Lung (tissue), 12 donors: Measurements from ENCODE around the gene JAG2. TPM values are rescaled to one million over a fixed set of nuclear protein-coding genes. Genes with fewer than 3 reads are reported as not detected.

Experiments used
- ATAC-seq: fragments of 200-7000 bp; cut with Tn5 transposase; one replicate; pipeline ENCODE4 v1.9.1; 2020; ENCODE audit warnings: moderate number of reproducible peaks; ENCODE audit not compliant: insufficient read depth, low FRiP score
- DNase-seq, 3 donors: peaks; one replicate each; pipeline ENCODE4 v3.0.0-alpha.2; 2013 to 2017
- H3K27ac ChIP-seq, 2 donors: one replicate each; pipeline ENCODE4 v1.5.1; 2013; ENCODE audit warnings: mild to moderate bottlenecking in 2 of 2, moderate library complexity in 2 of 2, control low read depth in 1 of 2, inconsistent platforms in 1 of 2, low read depth in 1 of 2, low read length in 1 of 2
- H3K27me3 ChIP-seq, 3 donors: one replicate each; pipeline ENCODE4 v1.5.1; 2013; ENCODE audit warnings: low read length in 2 of 3; ENCODE audit not compliant: control insufficient read depth in 3 of 3, insufficient read depth in 3 of 3
- H3K36me3 ChIP-seq, 4 donors: one replicate each; pipeline ENCODE4 v1.5.1; 2013; ENCODE audit warnings: low read length in 4 of 4, mild to moderate bottlenecking in 1 of 4, moderate library complexity in 1 of 4; ENCODE audit not compliant: control insufficient read depth in 4 of 4, insufficient read depth in 4 of 4
- H3K4me1 ChIP-seq, 5 donors: one replicate each; pipeline ENCODE4 v1.5.1; 2013; ENCODE audit warnings: low read length in 5 of 5, mild to moderate bottlenecking in 2 of 5, moderate library complexity in 1 of 5; ENCODE audit not compliant: control insufficient read depth in 5 of 5, insufficient read depth in 5 of 5
- H3K4me3 ChIP-seq: one replicate; pipeline ENCODE4 v1.5.1; 2013; ENCODE audit warnings: mild to moderate bottlenecking, control low read depth, moderate library complexity
- H3K9ac ChIP-seq, 2 donors: one replicate each; pipeline ENCODE4 v1.5.1; 2013; ENCODE audit warnings: low read length in 2 of 2, control low read depth in 1 of 2; ENCODE audit not compliant: insufficient read depth in 1 of 2
- H3K9me3 ChIP-seq, 4 donors: one replicate each; pipeline ENCODE4 v1.5.1; 2013; ENCODE audit warnings: low read length in 3 of 4, mild to moderate bottlenecking in 1 of 4, moderate library complexity in 1 of 4; ENCODE audit not compliant: control insufficient read depth in 4 of 4, insufficient read depth in 3 of 4
- WGBS, 2 donors: extraction: QIAGEN DNeasy Blood & Tissue Kit; methylation state at CpG; one replicate each; pipeline ENCODE4 v1.1.7; 2013; 5-methylcytosine and 5-hydroxymethylcytosine counted together
- polyA plus RNA-seq, 2 donors: library from polyadenylated mRNA; stranded (reverse); fragments of 200-250 nt; gene quantifications; one replicate each; pipeline ENCODE4 v1.2.1, GENCODE V29; 2013
- total RNA-seq, 2 donors: library from RNA; depleted of rRNA in 1 of 2; stranded (reverse); fragments of >200 nt in 1 of 2; gene quantifications; one replicate each; pipeline ENCODE4 v1.2.1, GENCODE V29; 2014 to 2021
- TF ChIP-seq, protein P1 (sequence below): IDR thresholded peaks from 2 replicates; pipeline ENCODE4 v1.5.1; 2012; ENCODE audit warnings: mild to moderate bottlenecking; ENCODE audit errors: control extremely low read depth, extremely low read depth
- donor health status: control.
- donor health status: control.
- donor health status: Bipolar disorder and iron deficiency.
- donor health status: healthy.
- donor health status: DM: yes; HTN: yes; CAD: no.

Gene JAG2
- total and polyA plus RNA-seq, 4 donors, result 14.1 to 35.1 (median 27.8) TPM

DNA sequence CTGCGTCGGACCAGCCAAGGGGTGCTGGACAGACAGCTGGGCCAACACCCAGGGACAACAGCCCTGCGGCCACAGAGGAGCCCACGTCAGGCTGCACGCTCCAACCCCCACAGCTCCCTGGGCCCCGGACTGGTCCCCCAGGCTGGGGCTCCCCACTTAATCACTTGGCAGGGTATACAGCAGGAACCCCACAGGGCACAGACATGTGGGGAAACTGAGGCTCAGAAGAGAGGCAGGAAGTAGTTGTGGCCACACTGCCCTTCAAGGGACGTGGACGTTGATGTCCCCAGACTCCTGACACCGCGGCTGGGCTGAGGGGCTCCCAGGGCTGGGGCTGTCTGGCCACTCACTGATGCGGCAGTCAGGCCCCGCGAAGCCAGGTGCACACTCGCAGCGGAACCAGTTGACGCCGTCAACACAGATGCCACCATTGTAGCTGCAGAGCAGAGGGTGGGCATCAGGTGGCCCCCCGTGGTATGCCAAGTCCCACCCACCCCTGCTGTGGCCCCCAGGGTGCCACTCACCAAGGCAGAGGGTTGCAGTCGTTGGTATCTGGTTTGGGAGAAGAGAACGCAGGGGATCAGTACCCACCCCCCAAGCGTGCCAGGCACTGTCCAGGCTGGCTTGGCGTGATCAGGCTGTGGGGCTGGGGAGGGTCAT, 21.5 kb downstream of the JAG2 start:
- Histone ChIP-seq H3K9me3 (no peaks in the 10 kb centered on the region), H3K4me1 (no peaks in the 10 kb centered on the region), H3K4me3 (no peak overlapping the region), H3K9ac (no peak overlapping the region), H3K27me3 (no peaks in the 10 kb centered on the region), H3K36me3 (peaks cover 0 to 41% (median under 1%) of the 10 kb centered on the region in 4 donors), H3K27ac (no peak overlapping the region)
- TF ChIP-seq, protein P1, sequence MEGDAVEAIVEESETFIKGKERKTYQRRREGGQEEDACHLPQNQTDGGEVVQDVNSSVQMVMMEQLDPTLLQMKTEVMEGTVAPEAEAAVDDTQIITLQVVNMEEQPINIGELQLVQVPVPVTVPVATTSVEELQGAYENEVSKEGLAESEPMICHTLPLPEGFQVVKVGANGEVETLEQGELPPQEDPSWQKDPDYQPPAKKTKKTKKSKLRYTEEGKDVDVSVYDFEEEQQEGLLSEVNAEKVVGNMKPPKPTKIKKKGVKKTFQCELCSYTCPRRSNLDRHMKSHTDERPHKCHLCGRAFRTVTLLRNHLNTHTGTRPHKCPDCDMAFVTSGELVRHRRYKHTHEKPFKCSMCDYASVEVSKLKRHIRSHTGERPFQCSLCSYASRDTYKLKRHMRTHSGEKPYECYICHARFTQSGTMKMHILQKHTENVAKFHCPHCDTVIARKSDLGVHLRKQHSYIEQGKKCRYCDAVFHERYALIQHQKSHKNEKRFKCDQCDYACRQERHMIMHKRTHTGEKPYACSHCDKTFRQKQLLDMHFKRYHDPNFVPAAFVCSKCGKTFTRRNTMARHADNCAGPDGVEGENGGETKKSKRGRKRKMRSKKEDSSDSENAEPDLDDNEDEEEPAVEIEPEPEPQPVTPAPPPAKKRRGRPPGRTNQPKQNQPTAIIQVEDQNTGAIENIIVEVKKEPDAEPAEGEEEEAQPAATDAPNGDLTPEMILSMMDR, result no peak
- WGBS, 2 donors, result 93 to 94% methylated on average over 21 to 22 of the region's 22 CpGs
- DNase-seq (peak in 1 of 3 donors; percentile 7), ATAC-seq (no peak)

DNA sequence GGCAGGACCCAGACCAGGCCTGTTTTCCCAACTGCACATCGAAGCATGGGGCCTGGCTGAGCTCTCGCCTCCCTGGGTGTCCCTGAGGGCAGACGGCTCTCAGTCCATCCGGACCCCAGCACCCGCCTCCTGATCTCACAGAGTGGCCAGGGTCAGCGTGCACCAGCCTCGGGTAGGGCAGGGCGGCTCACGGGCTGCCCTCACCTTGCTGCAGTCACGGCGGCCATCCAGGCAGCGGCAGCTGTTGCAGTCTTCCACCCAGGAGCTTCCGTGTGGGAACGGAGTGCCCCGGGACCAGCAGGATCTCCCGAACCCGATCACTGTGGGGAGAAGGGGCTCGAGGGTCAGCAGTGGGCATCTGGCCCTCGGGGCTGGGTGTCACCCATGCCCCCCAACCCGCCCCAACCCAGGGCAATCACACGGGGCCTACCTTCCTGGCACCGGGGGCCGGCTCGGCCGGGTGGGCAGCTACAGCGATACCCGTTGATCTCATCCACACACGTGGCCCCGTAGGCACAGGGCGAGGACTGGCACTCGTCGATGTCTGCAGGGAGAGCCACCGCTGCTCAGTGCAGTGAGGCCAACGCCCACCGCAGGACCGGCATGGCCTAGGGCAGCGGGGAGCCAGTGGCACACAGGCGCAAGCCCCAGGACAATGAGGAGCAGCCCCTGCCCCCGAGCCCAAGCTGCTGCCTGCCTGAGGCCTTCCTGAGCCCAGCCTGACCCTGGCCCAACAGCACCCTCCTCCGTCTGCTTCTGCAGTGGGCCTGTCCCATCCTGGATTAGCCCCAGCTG, 22.2 kb downstream of the JAG2 start:
- no peaks in the 10 kb centered on the region for H3K4me1 ChIP-seq
- 94 to 95% methylated on average over 40 of the region's 40 CpGs for WGBS, 2 donors
- H3K9me3 ChIP-seq, result no peaks in the 10 kb centered on the region
- no peak overlapping the region for H3K27ac ChIP-seq
- TF ChIP-seq, protein P1, result no peak
- H3K9ac ChIP-seq, result no peak overlapping the region
- H3K27me3 ChIP-seq, result no peaks in the 10 kb centered on the region
- no peak overlapping the region for H3K4me3 ChIP-seq
- no peak for ATAC-seq
- peak in 1 of 3 donors; percentile 11 for DNase-seq
- H3K36me3 ChIP-seq, result peaks cover 0 to 38% (median under 1%) of the 10 kb centered on the region in 4 donors

DNA sequence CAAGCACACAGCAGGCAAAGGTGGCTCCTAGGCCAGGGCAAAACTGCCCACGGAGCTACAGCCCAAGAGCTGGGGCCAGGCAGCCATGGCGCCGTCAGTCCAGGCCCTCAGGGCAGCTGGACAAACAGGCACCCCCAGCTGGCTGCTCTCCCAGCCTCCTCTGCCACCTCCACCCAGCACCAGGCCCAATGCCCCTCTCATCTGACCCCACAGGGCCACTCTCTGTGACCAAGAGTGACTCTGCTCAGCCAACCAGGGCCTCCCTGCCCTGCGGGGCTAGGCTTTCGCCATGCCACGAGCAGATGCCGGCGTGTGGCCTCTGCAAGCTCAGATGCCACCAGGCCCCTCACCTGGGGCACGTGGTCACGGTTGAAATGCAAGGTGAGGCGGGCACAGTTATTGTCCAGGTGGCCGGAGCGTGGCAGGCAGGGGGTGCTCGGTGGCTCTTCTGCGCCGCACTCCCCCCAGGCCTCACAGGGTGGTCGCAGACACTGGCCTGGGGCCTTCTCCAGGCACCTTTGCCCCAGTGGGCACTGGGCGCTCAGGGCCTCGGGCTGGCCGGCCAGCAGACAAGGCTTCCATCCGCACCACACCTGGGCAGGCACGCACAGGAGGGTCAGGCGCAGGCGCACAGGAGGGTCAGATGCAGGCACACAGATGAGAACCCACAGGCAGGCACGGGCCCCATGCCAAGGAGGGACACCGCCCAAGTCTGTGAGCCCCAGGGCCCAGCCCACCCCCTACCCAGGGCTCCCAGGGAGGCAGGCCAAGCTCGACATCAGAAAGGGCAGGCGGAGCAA, 23.0 kb downstream of the JAG2 start:
- Histone ChIP-seq H3K9me3 (peaks cover 0 to 2% (median 0%) of the 10 kb centered on the region in 4 donors), H3K4me1 (no peaks in the 10 kb centered on the region), H3K27me3 (no peaks in the 10 kb centered on the region), H3K9ac (no peak overlapping the region), H3K4me3 (no peak overlapping the region), H3K36me3 (peaks cover 0 to 38% (median under 1%) of the 10 kb centered on the region in 4 donors), H3K27ac (no peak overlapping the region)
- 94 to 96% methylated on average over 28 of the region's 28 CpGs for WGBS, 2 donors
- TF ChIP-seq, protein P1, result no peak
- DNase-seq (peak in 1 of 3 donors; percentile 9), ATAC-seq (no peak)
